MCF 10A (cell line): ENCODE results near the gene MIA. TPM values are rescaled to one million over a fixed set of nuclear protein-coding genes. Genes with fewer than 3 reads are reported as not detected.

ENCODE experiments used
- BruUV-seq: library from RNA; stranded (reverse); fragments of 400-500 nt; replicated peaks from 2 replicates; lab custom pipeline; 2021; lab: Mats Ljungman, UMichigan
- CTCF ChIA-PET: fragments of 300-600 bp; sonication (Branson Sonifier 250); formaldehyde crosslinking; extraction: SDS; loops from one replicate; lab custom pipeline; 2021; ENCODE audit warnings: antibody characterized with exemption, inconsistent platforms; lab: Yijun Ruan, JAX
- POLR2A ChIA-PET: fragments of 300-600, 350-650 bp; sonication (Branson Sonifier 250); formaldehyde crosslinking; extraction: SDS; loops from one replicate; lab custom pipeline; 2020; ENCODE audit warnings: antibody characterized with exemption, inconsistent platforms; lab: Yijun Ruan, JAX
- DNase-seq: peaks from one replicate; pipeline ENCODE4 v3.0.0-alpha.2; 2018; ENCODE audit not compliant: unreplicated experiment
- H3K27ac Mint-ChIP-seq: one replicate; pipeline ENCODE4 v1.8.0; 2022; ENCODE audit warnings: mild to moderate bottlenecking, low read depth, mixed read lengths; ENCODE audit not compliant: unreplicated experiment
- H3K27me3 Mint-ChIP-seq: one replicate; pipeline ENCODE4 v1.8.0; 2022; ENCODE audit warnings: mixed read lengths; ENCODE audit not compliant: insufficient read depth, unreplicated experiment
- H3K36me3 Mint-ChIP-seq: one replicate; pipeline ENCODE4 v1.8.0; 2022; ENCODE audit warnings: mild to moderate bottlenecking, moderate library complexity, mixed read lengths; ENCODE audit not compliant: insufficient read depth, unreplicated experiment
- H3K4me1 Mint-ChIP-seq: one replicate; pipeline ENCODE4 v1.8.0; 2022; ENCODE audit warnings: mixed read lengths; ENCODE audit not compliant: insufficient read depth, unreplicated experiment
- H3K4me3 Mint-ChIP-seq: one replicate; pipeline ENCODE4 v1.8.0; 2022; ENCODE audit warnings: mild to moderate bottlenecking, moderate library complexity, mixed read lengths; ENCODE audit not compliant: unreplicated experiment
- H3K9me3 Mint-ChIP-seq: one replicate; pipeline ENCODE4 v1.8.0; 2022; ENCODE audit warnings: mixed read lengths; ENCODE audit not compliant: unreplicated experiment
- CTCF ChIP-seq: fragments of 200-600 bp; IDR thresholded peaks from one replicate; pipeline ENCODE4 v1.8.0; 2022; ENCODE audit warnings: antibody characterized with exemption, mild to moderate bottlenecking; ENCODE audit not compliant: unreplicated experiment
- intact Hi-C: fragments of 100-400 bp; cut with micrococcal nuclease; formaldehyde crosslinking; loops from 2 replicates; pipeline ENCODE4 v1.14.1; 2022
- total RNA-seq: library from RNA; stranded (reverse); gene quantifications from 2 replicates; pipeline ENCODE4 v1.2.3, GENCODE V29; 2022

MIA gene
- total RNA-seq, 1 experiment from 2014 or later: 0.70 TPM

- H3K4me1 Mint-ChIP-seq: peaks cover 46% of the 10 kb centered on the region
- POLR2A ChIA-PET: interaction anchor here (3.5 kb wide), 1 partner anchor 49 kb away, joined by 57 read pairs; the partner anchor contains the start of genes ACTMAP and SNRPA
- intact Hi-C loops: no loop called here
These were observed 25.1 kb downstream of the MIA start for GRCh38 chr19:40800339-40800996.

GRCh38 chr19:40800997-40801377 is 25.7 kb downstream of the MIA start:
- Mint-ChIP-seq H3K27ac (peak overlapping the region; percentile 93), H3K4me3 (peak overlapping the region; percentile 86), H3K9me3 (no peaks in the 10 kb centered on the region), H3K36me3 (peaks cover 25% of the 10 kb centered on the region), H3K4me1 (peaks cover 46% of the 10 kb centered on the region), H3K27me3 (no peaks in the 10 kb centered on the region)
- BruUV-seq: no TSS peak
- CTCF ChIA-PET: interaction anchor here (0.6 to 0.8 kb wide), 2 partner anchors 138 to 375 kb away, joined by 4 read pairs; partner anchors contain the start of gene SERTAD1
- TF ChIP-seq CTCF: no peak
- intact Hi-C loops: no loop called here
- no peak for DNase-seq
- POLR2A ChIA-PET: no interaction called here

More at GRCh38 chr19:40800339-40800996, 25.1 kb downstream of the MIA start:
- Mint-ChIP-seq H3K9me3 (no peaks in the 10 kb centered on the region), H3K27me3 (no peaks in the 10 kb centered on the region), H3K4me3 (peak overlapping the region; percentile 86), H3K36me3 (peaks cover 25% of the 10 kb centered on the region), H3K27ac (peak overlapping the region; percentile 93)
- CTCF ChIA-PET: no interaction called here
- no peak for TF ChIP-seq CTCF
- BruUV-seq: no TSS peak
- no peak for DNase-seq

- no peak for TF ChIP-seq CTCF
- BruUV-seq: TSS peak; percentile 51
- intact Hi-C loops: no loop called here
- peaks cover 49% of the 10 kb centered on the region for H3K4me1 Mint-ChIP-seq
- no peaks in the 10 kb centered on the region for H3K9me3 Mint-ChIP-seq
- peak overlapping the region; percentile 17 for H3K27ac Mint-ChIP-seq
- DNase-seq: no peak
- ChIA-PET CTCF (interaction anchor here (0.6 to 0.8 kb wide), 3 partner anchors 138 to 656 kb away, joined by 3 to 4 read pairs (median 4); partner anchors contain the start of gene SERTAD1), POLR2A (interaction anchor here (0.5 to 0.7 kb wide), 3 partner anchors 24 to 506 kb away, joined by 3 to 4 read pairs (median 3); partner anchors contain the start of gene RAB4B)
- peaks cover 25% of the 10 kb centered on the region for H3K36me3 Mint-ChIP-seq
- H3K4me3 Mint-ChIP-seq: peak overlapping the region; percentile 52
- H3K27me3 Mint-ChIP-seq: no peaks in the 10 kb centered on the region
These were observed 26.3 kb downstream of the MIA start for GRCh38 chr19:40801426-40802299.
